Measurements from ENCODE around the gene EREG. TPM values are rescaled to one million over a fixed set of nuclear protein-coding genes. Genes with fewer than 3 reads are reported as not detected.

EREG gene
- total RNA-seq, 1 experiment from 2014 or later, result 0.46 TPM

- ChIA-PET POLR2A (ENCODE audit: unreplicated experiment) (no interaction called here), CTCF (no interaction called here)
These were observed 47.2 kb upstream of the EREG start for GRCh38 chr4:74317616-74318246.

GRCh38 chr4:74318276-74318675 is 46.7 kb upstream of the EREG start:
- CTCF ChIA-PET, result no interaction called here
- no peaks in the 10 kb centered on the region for H3K27me3 ChIP-seq (ENCODE audit: insufficient read depth, low read depth)

More at GRCh38 chr4:74317616-74318246, 47.2 kb upstream of the EREG start:
- TF ChIP-seq CTCF (conservative IDR thresholded peaks at IDR 0.05) (no peak), EZH2 (IDR thresholded peaks at IDR 0.05; ENCODE audit: low read depth) (no peak)
- Histone ChIP-seq H3K4me3 (no peak overlapping the region), H2AFZ (no peak overlapping the region), H3K9me3 (ENCODE audit: insufficient read depth, low read depth) (no peaks in the 10 kb centered on the region), H3F3A (ENCODE audit: insufficient read depth, low read depth) (no peaks in the 10 kb centered on the region), H4K20me1 (ENCODE audit: insufficient read depth) (no peaks in the 10 kb centered on the region), H3K4me1 (replicated peaks; ENCODE audit: insufficient read depth) (peaks cover 12% of the 10 kb centered on the region), H3K9me2 (ENCODE audit: insufficient read depth) (no peaks in the 10 kb centered on the region), H3K4me2 (no peak overlapping the region), H3K27me3 (ENCODE audit: insufficient read depth, low read depth) (no peaks in the 10 kb centered on the region), H3K79me2 (ENCODE audit: low read depth) (no peaks in the 10 kb centered on the region), H3K27ac (no peak overlapping the region), H3K36me3 (ENCODE audit: low read depth) (no peaks in the 10 kb centered on the region)
- intact Hi-C loops (cut with micrococcal nuclease; ENCODE audit: unreplicated experiment), result no loop called here
- BruUV-seq (replicated peaks), result no TSS peak
- no peak for DNase-seq

GRCh38 chr4:74319470-74319869 is 45.5 kb upstream of the EREG start:
- ChIA-PET POLR2A (ENCODE audit: unreplicated experiment) (interaction anchor here (0.5 kb wide), 1 partner anchor 353 kb away, joined by 3 read pairs; no protein-coding TSS in a partner anchor), CTCF (no interaction called here)
- H3K27me3 ChIP-seq (ENCODE audit: insufficient read depth, low read depth), result no peaks in the 10 kb centered on the region
- H3K79me2 ChIP-seq (ENCODE audit: low read depth), result no peaks in the 10 kb centered on the region
- TF ChIP-seq EZH2 (IDR thresholded peaks at IDR 0.05; ENCODE audit: low read depth) (no peak), CTCF (conservative IDR thresholded peaks at IDR 0.05) (no peak)
- H3K4me2 ChIP-seq, result no peak overlapping the region
- no peaks in the 10 kb centered on the region for H3K9me2 ChIP-seq (ENCODE audit: insufficient read depth)
- no peaks in the 10 kb centered on the region for H3F3A ChIP-seq (ENCODE audit: insufficient read depth, low read depth)
- peaks cover 12% of the 10 kb centered on the region for H3K4me1 ChIP-seq (replicated peaks; ENCODE audit: insufficient read depth)
- no peak for DNase-seq
- H3K27ac ChIP-seq, result no peak overlapping the region
- H3K4me3 ChIP-seq, result no peak overlapping the region
- no peaks in the 10 kb centered on the region for H3K9me3 ChIP-seq (ENCODE audit: insufficient read depth, low read depth)
- BruUV-seq (replicated peaks), result no TSS peak
- no peak overlapping the region for H2AFZ ChIP-seq
- no peaks in the 10 kb centered on the region for H3K36me3 ChIP-seq (ENCODE audit: low read depth)
- intact Hi-C loops (cut with micrococcal nuclease; ENCODE audit: unreplicated experiment), result no loop called here
- no peaks in the 10 kb centered on the region for H4K20me1 ChIP-seq (ENCODE audit: insufficient read depth)

More at GRCh38 chr4:74318276-74318675, 46.7 kb upstream of the EREG start:
- DNase-seq, result no peak
- Histone ChIP-seq H3K4me3 (no peak overlapping the region), H3K4me2 (no peak overlapping the region), H3K4me1 (replicated peaks; ENCODE audit: insufficient read depth) (peaks cover 12% of the 10 kb centered on the region), H3F3A (ENCODE audit: insufficient read depth, low read depth) (no peaks in the 10 kb centered on the region), H3K36me3 (ENCODE audit: low read depth) (no peaks in the 10 kb centered on the region), H3K9me2 (ENCODE audit: insufficient read depth) (no peaks in the 10 kb centered on the region), H4K20me1 (ENCODE audit: insufficient read depth) (no peaks in the 10 kb centered on the region), H3K9me3 (ENCODE audit: insufficient read depth, low read depth) (no peaks in the 10 kb centered on the region), H3K27ac (no peak overlapping the region), H3K79me2 (ENCODE audit: low read depth) (no peaks in the 10 kb centered on the region), H2AFZ (no peak overlapping the region)
- no TSS peak for BruUV-seq (replicated peaks)
- intact Hi-C loops (cut with micrococcal nuclease; ENCODE audit: unreplicated experiment), result no loop called here
- POLR2A ChIA-PET (ENCODE audit: unreplicated experiment), result no interaction called here
- TF ChIP-seq EZH2 (IDR thresholded peaks at IDR 0.05; ENCODE audit: low read depth) (no peak), CTCF (conservative IDR thresholded peaks at IDR 0.05) (no peak)

Data from PC-9 (cell line).